Measurements from ENCODE around the gene ATG3.
"Not testable (repeated sequence)": the region's sequence is repeated elsewhere in the genome, so short reads cannot be mapped to it uniquely, and the experiment has no call there.

Gene ATG3

DNA sequence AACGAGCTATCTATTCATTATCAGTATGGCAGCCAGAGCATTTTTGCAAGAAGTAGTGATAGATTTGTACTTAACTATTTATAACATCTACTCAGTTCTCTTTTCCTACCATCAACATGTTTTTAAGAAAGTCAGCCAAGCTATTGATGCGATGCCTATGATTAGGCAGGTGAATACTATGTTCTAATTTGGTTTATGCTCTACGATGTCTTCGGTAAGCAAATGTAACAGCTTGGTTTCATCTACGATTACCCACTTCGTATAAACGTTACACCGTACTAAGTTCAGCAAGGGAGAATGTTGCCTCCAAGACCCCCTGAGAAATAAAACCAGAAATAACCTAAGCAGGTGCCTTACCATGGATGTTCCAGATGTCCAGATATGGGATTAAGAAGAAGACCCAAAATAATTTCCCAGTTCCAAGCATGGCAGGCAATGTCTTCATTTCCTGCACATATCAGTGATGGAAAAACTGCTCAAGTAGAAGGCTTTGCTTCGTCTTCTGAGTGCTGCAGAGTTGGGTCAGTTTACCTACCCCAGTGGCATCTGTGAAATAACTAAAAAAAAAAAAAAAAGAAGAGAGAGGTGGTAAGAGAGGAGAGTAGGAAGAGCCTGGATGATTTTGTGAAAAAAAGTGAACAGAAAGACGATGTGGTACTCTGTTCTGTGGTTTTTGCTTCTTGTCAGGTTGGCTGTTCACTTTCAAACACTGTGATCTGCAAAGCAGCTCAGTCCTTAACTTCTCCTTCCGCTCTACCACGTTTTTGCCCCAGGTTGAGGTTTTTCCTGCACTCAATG is 62.6 kb downstream of the ATG3 start, which contains the start of gene BTLA:
Gene BTLA (minus strand): TSS at position 559 of the 798 bp plus-strand sequence. CDS start 114 bp downstream, at position 445.
- DNase-seq (ENCODE audit: low read depth in 2 of 2): no peak

DNA sequence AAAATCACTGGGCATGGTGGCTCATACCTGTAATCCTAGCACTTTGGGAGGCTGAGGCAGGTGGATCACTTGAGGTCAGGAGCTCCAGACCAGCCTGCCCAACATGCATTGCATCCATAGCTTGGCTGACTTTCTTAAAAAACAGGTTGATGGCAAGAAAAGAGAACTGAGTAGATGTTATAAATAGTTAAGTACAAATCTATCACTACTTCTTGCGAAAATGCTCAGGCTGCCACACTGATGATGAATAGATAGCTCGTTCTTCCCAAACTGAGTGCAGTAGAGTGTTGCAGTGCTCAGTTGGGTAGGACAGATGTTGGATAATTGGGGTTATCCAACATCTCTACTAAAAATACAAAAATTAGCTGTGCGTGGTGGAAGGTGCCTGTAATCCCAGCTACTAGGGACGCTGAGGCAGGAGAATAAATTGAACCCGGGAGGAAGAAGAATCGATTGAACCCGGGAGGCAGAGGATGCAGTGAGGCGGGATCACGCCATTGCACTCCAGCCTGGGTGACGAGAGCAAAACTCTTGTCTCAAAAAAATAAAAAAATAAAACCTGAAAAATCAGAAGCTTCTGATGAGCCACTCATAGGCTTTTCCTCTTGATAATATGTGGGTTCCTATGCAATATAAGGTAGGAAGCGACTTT is 63.7 kb downstream of the ATG3 start:
- DNase-seq (ENCODE audit: low read depth in 2 of 2): no peak

DNA sequence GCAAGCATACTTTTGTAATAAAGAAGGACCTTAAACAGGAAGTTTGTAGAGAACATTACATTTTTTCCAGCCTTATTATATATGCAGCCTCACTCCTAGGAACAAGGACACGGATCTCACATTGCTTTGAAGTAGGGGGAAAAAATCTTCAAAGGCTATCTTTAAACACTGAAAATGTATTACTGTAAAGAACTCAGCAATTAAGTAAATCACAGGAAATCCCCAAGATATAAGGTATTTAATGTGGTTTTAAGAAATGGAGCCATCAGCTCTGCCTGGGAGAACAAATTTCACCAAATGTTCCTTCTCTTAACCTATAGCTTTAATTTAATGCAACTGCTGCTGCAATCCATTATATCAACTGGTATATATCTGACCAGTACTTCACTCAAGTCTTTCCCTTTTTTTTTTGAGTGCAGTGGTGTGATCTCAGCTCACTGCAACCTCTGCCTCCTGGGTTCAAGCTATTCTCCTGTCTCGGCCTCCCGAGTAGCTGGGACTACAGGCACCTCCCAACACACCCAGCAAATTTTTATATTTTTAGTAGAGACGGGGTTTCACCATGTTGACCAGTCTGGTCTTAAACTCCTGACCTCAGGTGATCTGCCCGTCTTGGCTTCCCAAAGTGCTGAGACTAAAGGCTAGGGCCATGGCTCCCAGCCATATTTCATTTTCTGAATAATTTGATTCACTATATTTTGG is 65.2 kb downstream of the ATG3 start:
- no peak for DNase-seq (ENCODE audit: low read depth in 2 of 2)

DNA sequence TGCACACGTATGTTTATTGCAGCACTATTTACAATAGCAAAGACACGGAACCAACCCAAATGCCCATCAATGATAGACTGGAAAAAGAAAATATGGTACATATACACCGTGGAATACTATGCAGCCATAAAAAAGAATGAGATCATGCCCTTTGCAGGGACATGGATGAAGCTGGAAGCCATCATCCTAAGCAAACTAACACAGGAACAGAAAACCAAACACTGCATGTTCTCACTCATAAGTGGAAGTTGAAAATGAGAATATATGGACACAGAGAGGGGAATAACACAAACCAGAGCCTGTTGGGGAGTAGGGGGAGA is 67.4 kb downstream of the ATG3 start:
- not testable (repeated sequence) for DNase-seq (ENCODE audit: low read depth in 2 of 2)

DNA sequence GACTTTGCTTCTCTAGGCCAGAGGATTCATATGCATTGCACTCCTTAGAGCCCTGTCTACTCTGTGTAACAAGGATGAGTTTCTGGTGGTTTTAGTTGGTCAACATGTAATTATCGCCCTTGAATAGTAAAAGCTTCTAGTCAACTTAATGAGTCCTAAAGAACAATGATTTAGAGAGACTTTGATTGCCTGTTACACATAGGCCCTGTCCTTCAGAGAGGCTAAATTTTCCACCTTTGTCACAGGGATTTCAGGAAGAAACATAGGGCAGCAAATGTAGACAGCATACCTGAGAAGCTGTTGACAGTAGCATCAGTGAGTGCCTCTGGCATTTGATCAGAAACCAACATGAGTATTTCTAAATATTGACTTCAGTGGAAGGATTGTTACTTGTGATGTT is 69.6 kb downstream of the ATG3 start:
- no peak for DNase-seq (ENCODE audit: low read depth in 2 of 2)

DNA sequence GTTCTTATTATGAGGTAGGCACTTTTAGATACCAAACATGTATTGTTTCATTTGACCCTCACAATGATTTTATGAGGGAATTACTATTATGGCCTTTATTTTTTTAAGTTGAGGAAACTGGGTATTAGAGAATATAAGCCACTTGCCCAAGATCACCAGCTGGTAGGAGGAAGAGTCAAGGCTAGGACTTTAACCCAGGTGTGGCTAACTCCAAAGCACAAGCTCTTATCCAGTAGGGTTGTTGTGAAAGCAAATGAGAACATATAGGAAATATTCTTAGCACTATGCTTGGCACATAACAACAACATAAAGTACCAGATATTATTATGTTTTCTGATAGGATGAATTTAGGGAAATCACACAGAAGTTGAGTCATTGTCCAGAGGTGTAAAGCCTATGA is 70.4 kb downstream of the ATG3 start:
- no peak for DNase-seq (ENCODE audit: low read depth in 2 of 2)

DNA sequence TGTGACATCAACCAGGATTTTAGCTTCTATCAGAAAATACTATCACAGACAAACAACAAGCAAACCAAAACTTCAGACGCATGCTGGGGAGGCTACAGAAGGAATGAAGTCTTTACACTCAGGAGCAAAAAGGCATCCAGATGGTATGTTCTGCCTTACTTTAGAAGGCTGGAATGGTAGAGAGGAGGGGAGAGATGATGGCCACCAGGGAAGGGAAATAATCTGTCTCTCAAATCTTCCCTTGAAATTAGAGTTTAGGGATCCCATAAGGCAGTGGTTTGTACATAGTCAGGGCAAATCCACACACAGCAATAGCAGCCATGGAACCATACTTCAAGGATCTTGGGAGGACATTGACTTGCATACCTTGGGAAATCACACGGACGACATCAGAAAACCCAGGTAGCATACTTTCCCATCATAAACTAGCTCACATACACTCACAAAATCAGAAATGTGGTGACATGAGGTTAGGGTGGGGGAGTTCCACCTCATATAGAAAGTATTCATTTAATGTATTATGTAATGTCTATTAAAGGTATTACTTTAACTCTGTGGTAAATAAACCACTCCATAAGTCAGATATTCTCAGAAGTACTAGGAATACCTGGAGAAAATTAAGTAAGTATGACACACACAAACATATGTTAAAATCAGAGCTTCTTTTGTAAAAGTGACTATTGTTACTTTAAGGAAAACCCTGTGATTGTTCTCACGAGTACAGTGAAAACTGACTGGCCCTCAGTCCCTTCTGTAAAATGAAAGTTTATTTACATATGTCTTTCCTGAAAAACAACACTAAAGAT is 71.9 kb downstream of the ATG3 start:
- DNase-seq (ENCODE audit: low read depth in 2 of 2): no peak

DNA sequence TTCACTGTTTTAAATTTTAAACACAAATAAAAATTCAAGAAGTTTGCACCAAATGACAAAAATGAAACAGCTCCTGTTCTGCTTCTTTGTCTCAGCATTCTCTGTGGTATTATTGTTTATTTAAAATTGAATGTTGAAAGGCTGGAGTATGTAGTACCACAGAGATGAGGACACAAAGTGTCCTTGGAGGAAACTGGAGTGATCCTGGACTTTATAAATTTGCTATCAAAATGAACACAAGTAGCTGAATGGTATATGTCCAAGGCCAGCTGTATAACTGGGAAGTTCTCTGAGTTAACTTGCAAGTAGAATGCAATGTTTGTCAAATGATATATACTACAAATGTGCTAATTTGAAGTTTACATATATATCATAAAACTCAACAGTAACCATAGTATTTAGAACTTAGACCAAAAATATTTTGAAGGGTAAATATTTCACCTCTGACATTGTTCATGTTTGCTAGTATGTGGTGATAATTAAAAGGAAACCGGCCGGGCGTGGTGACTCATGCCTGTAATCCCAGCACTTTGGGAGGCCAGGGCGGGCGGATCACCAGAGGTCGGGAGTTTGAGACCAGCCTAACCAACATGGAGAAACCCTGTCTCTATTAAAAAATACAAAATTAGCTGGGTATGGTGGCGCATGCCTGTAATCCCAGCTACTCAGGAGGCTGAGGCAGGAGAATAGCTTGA is 74.8 kb downstream of the ATG3 start:
- no peak for DNase-seq (ENCODE audit: low read depth in 2 of 2)

DNA sequence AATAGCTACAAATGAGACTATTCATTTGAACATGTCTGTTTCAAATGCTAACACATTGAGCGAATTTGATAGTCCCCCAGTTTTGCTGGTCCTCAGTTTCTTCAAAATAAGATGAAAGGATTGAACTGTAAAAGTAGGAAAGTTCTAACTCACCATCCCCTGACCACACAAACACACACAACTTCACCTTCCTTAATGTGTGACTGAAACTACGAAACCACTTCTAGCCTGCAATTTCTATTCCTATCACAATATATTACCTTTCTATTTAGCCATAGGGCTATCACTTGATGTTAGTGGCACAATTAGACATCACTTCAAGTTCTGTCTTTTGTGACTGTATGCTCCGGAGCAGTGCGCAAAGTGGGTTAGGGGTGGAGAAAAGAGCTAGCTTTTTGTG is 77.4 kb downstream of the ATG3 start:
- DNase-seq (ENCODE audit: low read depth in 2 of 2): no peak

DNA sequence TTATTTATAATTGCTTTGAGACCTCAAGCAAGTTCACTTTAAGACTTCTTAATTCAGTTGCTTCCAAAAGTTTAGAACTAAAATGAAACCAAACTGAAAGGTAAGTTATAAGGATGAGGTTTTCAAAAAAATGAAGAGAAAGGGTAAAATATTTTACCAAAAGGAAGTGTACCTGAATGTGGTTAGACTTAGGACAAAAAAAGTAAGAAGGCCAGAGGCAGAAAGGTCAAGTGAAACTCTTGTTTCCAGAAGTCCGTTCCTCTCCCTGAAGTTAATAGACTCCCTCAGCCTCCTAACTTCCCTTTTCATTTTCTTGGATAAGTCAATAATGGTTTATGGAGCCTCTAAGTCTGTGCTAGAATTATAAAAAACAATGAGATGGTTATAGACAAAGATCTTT is 79.1 kb downstream of the ATG3 start:
- DNase-seq (ENCODE audit: low read depth in 2 of 2): no peak

Data from activated CD8-positive, alpha-beta memory T cell treated with anti-CD3 and anti-CD28 coated beads for 4 hours (primary cell).